Measurements from ENCODE around the gene KRT81.
A peak's percentile ranks its signal among the peaks of the same experiment; 100 is the strongest.

KRT81 gene

DNA sequence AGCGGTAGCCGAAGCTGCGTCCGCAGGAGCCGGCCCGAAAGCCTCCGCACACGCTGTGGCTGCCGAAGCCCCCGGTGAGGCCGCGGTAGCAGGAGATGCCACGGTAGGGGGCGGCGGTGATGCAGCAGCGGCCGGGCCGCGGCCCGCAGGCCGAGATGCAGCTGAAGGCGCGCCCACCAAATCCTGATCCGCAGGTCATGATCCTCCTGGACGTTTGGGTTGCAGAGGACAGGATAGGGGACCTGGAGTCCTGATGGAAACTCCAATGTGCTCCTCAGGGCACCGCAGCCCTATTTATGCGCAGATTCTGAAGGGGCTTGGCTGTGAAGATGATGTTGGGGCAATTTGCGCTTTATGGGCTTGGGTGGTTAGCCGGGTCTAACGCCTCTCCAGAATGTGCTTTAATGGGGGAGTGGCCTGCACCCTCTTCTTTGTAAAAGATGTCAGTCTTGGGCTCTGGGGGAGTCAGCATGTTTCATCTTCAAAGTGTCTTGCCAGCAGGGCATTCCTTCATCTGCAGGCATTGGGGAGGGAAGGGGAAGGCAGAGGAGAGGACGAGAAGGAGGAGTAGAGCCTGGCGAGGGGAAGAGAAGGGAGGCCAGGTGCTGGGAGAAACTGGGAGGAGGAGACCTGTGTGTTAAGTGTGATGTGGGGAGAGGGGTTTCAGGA is at the start of gene KRT81:
Gene KRT81, minus strand, starts transcription at position 268 of the 669 bp plus-strand sequence. Its CDS starts 69 bp downstream, at position 199.
- DNase-seq (ENCODE audit: low spot score), result no peak

GRCh38 chr12:52338241-52338960 is 47.1 kb upstream of the KRT81 start:
- DNase-seq (ENCODE audit: low spot score), result no peak

- no peak for DNase-seq (ENCODE audit: low spot score)
Observed at GRCh38 chr12:52337054-52337453, 45.7 kb upstream of the KRT81 start.

DNA sequence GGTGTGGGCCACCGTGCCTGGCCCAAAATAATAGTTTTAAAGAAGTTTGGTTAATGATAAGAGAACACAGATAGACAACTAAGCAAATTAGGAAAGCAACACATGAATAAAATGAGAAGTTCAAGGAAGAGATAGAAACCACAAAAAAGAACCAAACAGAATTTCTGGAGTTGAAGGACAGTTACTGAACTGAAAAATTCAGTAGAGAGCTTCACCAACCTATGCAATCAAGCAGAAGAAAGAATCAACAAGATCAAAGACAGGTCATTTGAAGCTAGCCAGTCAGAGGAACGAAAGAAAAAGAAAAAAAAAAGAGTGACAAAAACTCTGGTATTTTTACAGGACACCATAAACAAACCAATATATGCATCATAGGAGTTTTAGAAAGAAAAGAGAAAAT is 45.3 kb upstream of the KRT81 start:
- DNase-seq (ENCODE audit: low spot score), result no peak

DNA sequence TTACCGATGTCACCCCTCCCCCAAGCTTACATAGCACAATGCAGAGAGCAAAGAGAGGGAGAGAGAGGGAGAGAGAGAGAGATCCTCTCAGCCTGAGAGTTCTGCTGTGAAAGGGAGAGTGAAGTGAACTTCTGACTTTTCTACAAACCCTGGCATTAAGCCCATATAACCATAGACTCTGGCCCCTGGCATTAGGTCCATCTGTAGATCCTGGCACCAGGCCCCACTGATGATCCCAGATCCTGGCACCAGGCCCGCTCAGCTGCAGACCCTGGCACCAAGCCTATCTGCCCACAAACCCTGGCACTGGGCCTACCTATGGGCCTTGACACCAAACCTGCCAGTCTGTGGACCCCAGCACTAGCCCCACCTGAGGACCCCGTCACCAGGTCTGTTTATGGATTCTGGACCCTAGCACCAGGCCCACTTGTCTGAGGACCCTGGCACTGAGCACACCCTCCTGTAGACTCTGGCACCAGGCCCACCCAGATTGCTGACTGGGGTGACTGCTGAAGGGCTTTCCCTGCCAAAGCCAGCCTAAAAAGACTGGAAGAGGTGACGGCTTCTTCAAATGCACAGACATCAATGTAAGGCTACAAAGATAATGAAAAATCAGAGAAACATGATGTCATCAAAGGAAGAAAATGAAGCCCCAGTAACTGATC is 44.4 kb upstream of the KRT81 start:
- no peak for DNase-seq (ENCODE audit: low spot score)

DNA sequence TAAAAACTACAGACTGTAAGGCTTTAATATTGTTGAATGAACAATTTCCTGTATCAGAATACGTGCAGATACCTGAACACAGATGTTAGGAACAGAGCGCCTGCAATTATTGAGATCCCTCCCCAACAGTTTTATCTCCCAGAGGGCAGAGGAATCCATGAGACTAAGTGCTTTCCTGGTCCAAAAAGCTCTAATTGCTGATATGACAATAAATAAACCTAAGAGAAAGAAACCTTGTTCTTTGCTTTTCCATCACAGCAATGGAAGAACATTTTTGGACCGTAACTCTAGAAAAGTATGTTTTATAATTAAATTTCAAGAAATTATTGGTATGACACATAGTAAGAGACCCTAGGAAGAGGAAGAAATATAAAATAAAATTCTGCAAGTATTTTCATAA is 42.9 kb upstream of the KRT81 start:
- DNase-seq (ENCODE audit: low spot score), result no peak

DNA sequence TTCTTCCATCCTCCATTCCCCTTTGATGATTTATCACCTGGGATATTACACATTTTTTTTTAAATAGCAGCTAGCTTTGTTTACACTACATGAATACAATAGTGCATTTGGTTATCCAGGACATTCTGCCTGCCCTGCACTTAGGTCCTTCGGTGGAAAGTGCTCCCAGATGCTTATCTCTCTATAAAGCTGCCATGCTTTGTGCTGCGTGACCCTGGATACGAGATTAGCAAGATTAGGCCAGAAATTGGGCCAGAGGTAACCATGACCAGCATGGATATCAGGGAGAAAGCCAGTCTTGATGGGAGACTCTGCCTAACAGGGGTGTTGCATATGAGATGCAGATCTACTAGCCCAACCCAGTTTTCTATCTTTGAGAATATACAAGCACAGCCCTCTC is 42.0 kb upstream of the KRT81 start:
- no peak for DNase-seq (ENCODE audit: low spot score)

DNA sequence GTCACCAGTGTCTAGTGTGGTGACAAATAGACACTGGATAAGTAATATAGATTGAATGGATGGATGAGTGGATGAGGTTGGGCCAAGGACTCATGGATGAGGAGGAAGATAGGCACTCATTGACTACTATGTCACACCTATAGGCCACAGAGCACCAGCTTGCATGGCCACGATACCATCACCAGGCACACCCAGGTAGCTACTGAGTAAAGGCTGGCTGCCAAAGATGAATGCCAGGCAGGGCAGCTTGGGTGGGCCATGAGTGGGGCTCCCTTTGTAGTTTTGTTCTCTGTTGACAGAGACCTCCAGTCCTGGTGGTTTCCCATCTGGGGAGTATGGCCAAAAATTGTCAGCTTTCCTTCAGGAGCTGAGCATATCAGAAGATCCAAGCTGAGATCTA is 41.0 kb upstream of the KRT81 start:
- no peak for DNase-seq (ENCODE audit: low spot score)

GRCh38 chr12:52331833-52332232 is 40.5 kb upstream of the KRT81 start:
- no peak for DNase-seq (ENCODE audit: low spot score)

DNA sequence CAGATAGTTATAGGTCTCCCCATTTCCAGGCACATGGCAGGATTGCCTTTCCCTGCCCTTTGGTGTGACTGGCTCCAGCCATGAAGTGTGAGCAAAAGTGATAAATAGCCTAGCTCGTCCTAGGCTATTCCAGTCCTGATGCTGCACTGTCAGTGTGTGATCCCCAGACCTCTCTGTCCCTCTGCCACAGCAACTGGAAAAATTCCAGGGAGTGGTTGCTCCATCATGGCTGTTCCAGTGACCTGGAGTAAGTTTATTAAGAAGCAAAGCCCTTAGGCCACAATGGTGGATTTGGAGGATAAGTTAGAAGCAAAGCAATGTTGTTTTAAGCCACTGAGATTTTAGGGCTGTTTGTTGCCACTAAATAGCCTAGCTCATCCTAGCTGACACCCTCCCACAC is 39.7 kb upstream of the KRT81 start:
- DNase-seq (ENCODE audit: low spot score), result no peak

- no peak for DNase-seq (ENCODE audit: low spot score)
Observed at GRCh38 chr12:52327830-52328500, 36.6 kb upstream of the KRT81 start.

DNA sequence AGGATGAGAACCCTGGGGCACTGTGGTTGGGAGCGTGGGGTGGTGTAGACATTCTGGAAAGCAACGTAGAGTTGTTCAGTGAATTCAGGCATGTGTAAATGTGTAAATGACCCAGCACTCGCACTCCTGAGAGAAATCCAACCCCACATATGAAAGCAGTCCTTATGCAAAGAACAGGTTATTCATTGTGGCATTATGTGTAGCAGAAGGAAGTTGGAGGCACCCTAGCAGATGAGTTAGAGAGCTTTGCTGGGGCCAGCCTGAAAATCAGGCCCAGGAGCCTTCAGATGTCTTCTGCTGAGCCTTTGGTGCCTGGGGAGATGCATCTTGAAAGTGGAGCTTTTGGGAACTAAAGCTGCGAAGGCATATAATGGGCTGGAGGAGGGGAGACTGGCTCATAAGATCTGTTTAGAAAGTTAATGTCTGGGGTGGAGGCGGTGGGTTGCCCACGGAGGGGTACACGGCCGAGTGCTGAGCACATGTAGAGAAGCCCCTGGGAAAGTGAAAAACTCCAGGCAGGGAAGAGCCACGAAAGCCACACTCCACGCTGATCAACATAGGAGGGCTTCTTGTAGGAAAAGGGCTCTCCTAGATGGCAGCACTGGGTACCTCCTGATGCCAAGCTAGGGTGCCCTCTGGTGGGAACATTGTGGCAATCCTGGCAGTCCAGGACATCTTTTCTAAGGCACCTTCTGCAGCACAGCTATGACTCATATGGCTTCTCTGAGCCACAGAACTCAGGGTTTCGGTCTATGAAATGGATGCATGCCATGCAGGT is 35.9 kb upstream of the KRT81 start:
- peak; percentile 89 for DNase-seq (ENCODE audit: low spot score)

DNA sequence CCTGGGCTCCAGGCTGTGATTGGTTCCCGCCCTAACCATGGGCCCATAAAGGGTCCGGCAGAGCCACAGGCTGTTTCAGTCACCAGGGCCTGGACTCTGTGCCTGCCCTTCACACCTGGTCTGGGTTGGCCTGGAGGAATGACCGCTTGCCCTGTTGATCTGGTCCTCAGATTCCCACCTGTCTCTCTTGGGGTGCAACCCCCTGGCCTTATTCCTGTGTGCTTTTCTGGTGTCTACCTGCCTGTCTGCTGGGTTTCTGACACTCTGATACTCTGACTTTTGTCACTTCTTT is 32.8 kb upstream of the KRT81 start:
- no peak for DNase-seq (ENCODE audit: low spot score)

- DNase-seq (ENCODE audit: low spot score), result no peak
Observed at GRCh38 chr12:52323416-52324152, 32.2 kb upstream of the KRT81 start.

DNA sequence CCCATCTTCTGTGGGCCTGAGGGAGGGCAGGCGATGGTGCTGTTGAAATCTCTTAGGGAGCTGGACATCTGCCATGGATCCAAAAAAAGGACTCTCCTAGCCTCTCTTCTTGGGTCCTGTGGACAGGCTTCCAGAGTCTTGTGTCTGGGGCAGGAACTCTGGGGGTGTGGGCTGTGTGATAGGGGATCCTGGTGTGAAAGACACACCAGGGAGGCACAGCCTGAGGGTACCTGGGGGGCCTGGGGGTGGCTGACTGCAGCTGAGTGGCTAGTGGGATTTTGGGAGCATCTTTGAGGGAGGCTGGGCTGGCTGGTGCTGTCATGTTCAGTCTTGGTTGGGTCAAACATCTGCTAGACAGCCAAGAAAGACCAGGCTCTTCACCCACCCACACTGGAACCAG is 31.7 kb upstream of the KRT81 start:
- DNase-seq (ENCODE audit: low spot score), result no peak

- no peak for DNase-seq (ENCODE audit: low spot score)
Observed at GRCh38 chr12:52322069-52322468, 30.7 kb upstream of the KRT81 start.

- DNase-seq (ENCODE audit: low spot score), result no peak
Observed at GRCh38 chr12:52321418-52321817, 30.1 kb upstream of the KRT81 start.

DNA sequence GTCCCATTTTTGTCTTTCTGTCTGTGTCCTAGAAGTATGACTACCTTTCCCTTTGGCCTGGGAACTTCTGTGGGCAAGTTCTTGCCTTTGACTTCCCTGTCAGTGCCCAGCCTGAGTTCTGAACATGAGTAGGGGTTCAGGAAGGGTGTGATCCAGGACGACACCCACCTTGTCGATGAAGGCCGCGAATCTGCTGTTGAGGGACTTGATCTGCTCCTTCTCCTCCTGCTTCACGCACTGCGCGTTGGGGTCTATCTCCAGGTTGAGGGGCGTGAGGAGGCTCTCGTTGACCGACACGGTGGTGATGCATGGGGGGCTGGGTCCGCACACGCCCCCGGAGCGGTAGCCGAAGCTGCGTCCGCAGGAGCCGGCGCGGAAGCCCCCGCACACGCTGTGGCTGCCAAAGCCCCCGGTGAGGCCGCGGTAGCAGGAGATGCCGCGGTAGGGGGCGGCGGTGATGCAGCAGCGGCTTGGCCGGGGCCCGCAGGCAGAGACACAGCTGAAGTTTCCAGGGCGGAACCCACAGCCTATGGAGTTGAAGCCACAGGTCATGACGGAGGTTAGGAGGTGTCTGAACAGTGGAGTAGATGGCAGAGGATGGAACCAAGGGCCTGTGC is 29.6 kb upstream of the KRT81 start, which contains the start of gene KRT83:
Gene KRT83, minus strand, starts transcription at position 615 of the 617 bp plus-strand sequence. Its CDS starts 63 bp downstream, at position 552.
- no peak for DNase-seq (ENCODE audit: low spot score)

- no peak for DNase-seq (ENCODE audit: low spot score)
Observed at GRCh38 chr12:52319097-52319496, 27.8 kb upstream of the KRT81 start.

GRCh38 chr12:52318241-52318990 is 27.1 kb upstream of the KRT81 start:
- no peak for DNase-seq (ENCODE audit: low spot score)
